ENCODE measurements around the gene PRPS1.
"Not testable (repeated sequence)": the region's sequence is repeated elsewhere in the genome, so short reads cannot be mapped to it uniquely, and the experiment has no call there.

DNA sequence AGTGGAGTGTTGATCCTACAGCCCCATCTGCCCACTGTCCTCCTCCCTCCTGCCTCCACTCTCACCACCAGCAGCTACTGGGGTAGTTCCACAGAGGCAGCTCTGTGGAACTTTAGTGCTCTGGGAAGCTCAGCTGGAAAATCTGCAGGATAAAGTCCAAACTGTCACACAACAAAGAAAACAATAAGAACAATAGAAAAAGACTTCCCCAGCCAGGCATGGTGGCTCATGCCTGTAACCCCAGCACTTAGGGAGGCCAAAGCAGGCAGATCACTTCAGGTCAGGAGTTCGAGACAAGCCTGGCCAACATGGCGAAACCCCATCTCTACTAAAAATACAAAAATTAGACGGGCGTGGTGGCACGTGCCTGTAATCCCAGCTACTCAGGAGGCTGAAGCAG, 40.4 kb downstream of the PRPS1 start:
- TF ChIP-seq EP300 (IDR thresholded peaks at IDR 0.05), result not testable (repeated sequence)
- TF ChIP-seq, protein P1, sequence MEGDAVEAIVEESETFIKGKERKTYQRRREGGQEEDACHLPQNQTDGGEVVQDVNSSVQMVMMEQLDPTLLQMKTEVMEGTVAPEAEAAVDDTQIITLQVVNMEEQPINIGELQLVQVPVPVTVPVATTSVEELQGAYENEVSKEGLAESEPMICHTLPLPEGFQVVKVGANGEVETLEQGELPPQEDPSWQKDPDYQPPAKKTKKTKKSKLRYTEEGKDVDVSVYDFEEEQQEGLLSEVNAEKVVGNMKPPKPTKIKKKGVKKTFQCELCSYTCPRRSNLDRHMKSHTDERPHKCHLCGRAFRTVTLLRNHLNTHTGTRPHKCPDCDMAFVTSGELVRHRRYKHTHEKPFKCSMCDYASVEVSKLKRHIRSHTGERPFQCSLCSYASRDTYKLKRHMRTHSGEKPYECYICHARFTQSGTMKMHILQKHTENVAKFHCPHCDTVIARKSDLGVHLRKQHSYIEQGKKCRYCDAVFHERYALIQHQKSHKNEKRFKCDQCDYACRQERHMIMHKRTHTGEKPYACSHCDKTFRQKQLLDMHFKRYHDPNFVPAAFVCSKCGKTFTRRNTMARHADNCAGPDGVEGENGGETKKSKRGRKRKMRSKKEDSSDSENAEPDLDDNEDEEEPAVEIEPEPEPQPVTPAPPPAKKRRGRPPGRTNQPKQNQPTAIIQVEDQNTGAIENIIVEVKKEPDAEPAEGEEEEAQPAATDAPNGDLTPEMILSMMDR (IDR thresholded peaks at IDR 0.05), result not testable (repeated sequence)

Measured in sigmoid colon (tissue), 4 donors.